ENCODE measurements around the gene HOXC11.

Gene HOXC11

GRCh38 chr12:53956914-53957536, 15.9 kb upstream of the HOXC11 start:
- DNase-seq (ENCODE audit: low read depth in 2 of 2, low spot score in 1 of 2), result no peak

DNA sequence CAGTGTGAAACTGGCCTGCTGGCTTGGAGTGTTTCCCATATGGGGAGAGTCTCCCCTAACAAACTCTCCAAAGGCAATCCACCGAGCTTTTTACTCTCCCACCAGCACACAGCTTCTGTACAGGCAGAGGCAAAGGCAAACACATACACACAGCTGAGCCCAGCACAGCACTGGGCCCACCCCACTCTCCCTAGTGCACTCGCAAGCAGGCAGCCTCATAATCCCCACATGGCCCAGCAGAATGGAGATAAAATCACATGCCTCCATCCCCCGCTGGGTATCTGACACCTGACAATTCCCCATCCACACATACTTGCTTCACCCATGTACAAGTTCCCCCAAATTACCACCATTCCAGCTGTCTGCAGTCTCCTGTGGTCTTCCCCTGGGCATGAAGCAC, 14.8 kb upstream of the HOXC11 start:
- no peak for DNase-seq (ENCODE audit: low read depth in 2 of 2, low spot score in 1 of 2)

GRCh38 chr12:53959314-53959713, 13.6 kb upstream of the HOXC11 start:
- DNase-seq (ENCODE audit: low read depth in 2 of 2, low spot score in 1 of 2), result no peak

DNA sequence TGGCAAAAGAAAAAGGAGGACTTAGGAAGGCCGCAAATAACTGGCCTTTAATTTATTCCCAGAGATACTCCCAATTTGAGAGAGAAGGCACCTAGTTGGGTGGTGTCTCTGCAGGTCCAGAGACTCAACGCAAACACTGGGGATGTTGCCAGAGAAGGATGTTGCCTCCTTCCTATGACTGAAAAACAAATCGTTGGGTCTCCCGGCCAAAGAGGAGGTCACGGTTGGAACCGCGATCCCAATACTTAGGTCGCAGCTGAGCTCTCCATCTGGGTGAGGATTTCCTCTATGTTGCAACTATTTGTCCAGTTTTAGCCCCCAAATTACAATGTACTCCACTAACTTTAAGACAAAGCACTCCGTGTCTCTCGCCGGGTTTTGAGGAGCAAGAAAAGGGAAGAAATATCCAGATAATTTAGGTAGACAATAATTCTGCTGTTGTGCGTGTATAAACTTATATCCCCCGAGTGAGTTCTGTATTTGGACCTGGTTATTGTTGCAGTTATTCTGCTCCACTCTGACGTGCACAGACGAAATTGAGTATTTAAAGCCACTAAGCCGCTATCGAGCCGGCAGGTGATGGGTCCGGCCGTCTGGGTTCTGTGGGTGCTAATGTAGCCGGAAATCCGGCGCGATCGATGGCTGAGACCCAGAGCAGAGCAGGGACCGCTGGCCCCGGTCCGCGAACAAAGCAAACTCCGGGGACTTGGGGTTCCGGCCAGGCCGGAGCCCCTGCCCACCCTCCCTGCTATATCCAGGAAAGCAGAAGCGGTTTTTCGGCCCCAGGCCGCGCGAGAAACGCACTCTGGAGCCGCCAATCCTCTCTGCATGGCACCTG, 12.5 kb upstream of the HOXC11 start:
- DNase-seq (ENCODE audit: low read depth in 2 of 2, low spot score in 1 of 2), result no peak

- no peak for DNase-seq (ENCODE audit: low read depth in 2 of 2, low spot score in 1 of 2)
Measured at GRCh38 chr12:53961025-53961761, 11.7 kb upstream of the HOXC11 start.

DNA sequence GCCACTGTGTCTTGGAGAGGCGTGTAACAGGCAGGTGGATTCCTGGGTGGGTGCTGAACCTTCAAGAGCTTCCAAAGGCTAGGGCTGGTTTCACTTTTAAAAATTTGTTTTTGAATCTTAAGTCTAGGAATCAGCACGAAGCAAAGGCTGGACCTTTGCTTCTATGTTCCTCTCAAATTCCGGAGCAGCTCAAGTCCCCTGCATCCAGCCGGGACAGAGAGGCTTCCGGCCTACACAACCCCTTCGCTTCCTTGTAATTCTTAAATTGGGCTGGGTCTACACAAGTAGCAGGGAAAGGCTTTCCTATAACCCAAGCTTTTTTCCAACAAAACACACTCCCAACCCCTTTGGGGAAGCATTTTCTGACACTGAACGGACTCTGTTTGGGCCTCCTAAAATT, 9.9 kb upstream of the HOXC11 start:
- no peak for DNase-seq (ENCODE audit: low read depth in 2 of 2, low spot score in 1 of 2)

DNA sequence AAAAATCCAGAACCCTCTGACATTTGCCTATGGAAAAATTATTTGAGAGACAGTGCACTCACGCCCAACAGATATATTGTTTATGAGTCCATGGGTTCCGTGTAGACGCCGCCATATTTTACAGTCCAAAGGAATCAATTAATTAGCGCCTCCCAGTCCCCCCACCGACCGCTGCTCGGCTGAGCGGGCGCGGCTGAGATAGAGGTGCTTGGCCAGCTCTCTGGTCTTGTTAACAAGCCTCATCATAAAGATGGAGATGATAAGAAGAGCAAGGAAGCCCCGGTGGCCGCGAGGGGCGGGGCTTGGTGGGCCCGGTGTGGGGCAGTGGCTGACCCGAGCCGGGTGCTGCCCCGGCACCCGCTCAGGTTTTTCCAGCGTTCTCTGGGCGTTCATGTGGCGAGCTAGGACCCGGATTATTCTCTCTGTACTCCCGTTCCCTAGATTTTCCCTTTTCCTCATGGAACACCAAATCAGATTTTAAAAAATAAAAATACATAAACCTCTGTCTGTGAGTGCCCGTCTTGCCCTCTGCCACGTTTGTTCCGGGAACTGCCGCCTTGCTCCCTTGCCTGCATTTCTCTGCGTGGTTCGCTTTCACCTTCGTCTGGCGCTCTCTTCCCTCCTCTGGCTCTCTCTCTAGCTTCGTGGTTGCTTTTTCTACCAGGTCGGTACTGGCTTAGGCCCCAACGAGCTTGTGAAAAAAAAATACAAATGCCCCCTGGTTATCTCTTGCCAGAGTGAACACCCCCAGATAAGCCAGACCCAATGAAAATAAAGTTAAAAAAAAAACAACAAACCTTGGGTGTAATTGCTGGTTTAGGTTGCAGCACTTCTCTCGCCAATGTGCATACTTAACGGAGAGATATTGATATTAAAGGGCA, 9.3 kb upstream of the HOXC11 start:
- DNase-seq (ENCODE audit: low read depth in 2 of 2, low spot score in 1 of 2), result no peak

GRCh38 chr12:53964315-53964713, 8.6 kb upstream of the HOXC11 start:
- no peak for DNase-seq (ENCODE audit: low read depth in 2 of 2, low spot score in 1 of 2)

DNA sequence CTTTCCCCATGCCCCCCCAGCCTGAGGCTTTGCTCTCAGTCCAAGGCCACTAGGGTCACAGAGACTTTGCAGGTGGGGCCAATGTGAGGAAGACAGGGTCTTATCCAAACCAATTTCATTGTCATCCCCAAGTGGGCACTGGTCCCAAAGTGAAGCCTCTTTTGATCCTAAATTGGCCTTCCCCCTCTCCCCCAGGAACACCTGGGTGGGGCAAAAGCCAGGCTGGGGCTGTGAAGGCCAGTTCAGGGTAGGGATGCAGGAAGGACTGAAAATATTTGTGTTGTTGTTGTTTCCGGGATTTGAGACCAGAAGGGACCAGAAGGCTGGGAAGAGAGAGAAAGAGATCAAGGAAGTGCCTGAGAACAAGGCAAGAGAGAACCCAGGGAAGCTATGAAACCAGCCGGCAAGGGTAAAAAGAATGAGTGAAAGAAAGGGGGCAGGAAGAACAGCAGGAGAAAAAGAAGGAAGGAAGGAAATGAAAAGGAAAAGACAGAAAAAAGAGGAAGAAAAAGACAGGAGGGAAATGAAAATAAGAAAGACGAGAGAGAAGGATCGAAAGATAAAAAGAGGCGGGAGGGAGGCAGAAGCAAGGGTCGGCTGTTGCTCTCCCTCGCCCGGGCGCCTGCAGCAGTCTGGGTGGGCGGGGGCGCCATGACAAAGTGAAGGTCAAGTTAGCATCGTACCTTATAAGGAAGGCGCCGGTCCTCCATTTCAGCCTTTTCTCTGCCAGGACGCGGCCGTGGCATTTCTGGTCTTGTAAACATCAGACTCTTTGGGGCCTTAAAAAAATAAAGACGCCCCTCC, 7.4 kb upstream of the HOXC11 start:
- no peak for DNase-seq (ENCODE audit: low read depth in 2 of 2, low spot score in 1 of 2)

- DNase-seq (ENCODE audit: low read depth in 2 of 2, low spot score in 1 of 2), result no peak
Measured at GRCh38 chr12:53966085-53966384, 6.9 kb upstream of the HOXC11 start.

DNA sequence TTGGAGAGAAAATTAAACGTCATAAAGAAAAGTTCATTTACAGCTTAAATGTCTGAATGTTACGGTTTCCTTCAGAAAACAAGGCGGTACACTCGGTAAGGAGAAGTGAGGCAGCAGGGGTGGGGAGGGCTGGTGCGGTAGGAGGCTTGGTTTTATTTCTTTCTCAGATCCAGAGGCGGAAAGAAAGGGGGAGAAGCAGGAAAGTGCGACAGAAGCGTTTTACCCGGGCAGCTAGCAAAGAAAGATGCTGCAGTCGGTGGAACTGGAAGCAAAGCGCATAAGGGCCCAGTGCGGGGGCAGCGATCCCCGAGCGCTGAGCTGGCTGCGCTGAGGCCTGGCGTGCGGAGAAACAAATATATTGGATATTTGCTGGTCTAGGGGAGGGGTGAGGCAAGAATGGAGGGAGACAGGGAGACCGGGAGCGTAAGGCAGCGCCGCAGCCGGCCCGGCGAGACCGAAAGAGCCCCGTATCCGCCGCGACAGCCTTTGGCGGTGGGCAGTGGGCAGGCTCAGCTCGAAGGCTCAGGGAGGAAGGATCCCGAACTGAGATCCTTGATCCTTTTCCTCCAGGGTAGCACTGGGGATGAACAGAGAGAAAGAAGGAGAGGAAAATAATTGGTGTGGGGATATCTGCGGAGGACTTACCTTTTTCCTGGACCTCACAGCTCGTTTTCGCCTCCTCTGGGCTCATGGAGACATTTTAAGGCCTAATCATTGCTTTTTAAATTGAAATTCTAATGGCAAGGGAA, 6.4 kb upstream of the HOXC11 start:
- no peak for DNase-seq (ENCODE audit: low read depth in 2 of 2, low spot score in 1 of 2)

- no peak for DNase-seq (ENCODE audit: low read depth in 2 of 2, low spot score in 1 of 2)
Measured at GRCh38 chr12:53967421-53967925, 5.5 kb upstream of the HOXC11 start.

- no peak for DNase-seq (ENCODE audit: low read depth in 2 of 2, low spot score in 1 of 2)
Measured at GRCh38 chr12:53968214-53969127, 4.5 kb upstream of the HOXC11 start.

DNA sequence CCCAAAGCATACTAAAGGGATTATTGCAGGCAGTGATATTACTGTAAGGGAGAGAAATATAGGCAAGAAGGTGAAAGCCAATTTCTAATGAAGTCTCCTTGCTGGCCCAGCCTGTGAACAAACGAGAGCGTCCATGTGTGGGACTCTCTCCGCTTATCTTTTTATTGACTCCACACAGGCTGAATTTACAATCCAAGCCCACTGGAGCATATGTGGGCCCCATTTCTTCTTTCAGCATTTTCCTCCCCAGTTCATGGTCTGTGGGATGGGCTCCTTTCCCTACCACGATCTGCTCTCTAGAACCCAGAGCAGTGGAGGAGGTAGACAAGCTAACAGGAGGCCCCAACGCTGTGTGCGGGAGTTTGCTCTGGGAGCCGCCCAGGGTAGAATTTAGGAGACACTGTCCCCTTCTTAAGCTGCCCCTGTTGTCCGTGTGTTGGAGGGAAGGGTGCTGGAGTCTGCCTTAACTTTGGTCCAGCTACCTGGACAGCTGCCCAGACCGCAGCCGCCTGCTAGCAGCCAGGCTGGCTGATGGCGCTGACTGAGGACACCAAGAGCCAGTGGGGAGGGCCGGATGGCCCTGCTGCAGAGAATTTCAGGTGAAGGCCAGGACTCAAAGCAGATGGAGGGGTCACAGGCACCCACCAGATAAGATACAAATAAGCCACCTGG, 3.2 kb upstream of the HOXC11 start:
- DNase-seq (ENCODE audit: low read depth in 2 of 2, low spot score in 1 of 2), result no peak

DNA sequence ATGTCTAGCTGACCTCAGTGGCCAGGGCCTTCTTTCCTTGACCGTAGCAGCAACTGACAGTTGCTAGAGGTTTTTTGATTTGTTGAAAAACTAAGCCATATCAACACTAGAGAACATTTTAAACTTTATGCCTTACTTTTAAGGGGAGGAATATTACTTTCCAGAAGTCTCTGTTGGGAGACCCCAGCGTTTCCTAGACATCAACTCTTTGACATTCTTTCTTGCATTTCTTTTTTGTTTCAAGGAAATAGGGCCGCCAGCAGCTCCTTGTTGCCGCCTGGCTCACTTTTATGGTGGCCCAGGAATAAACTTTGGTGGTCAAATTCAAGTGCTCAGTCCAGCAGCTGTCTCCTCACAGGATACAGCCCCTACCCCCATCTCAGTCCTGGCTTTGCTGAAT, 2.5 kb upstream of the HOXC11 start:
- DNase-seq (ENCODE audit: low read depth in 2 of 2, low spot score in 1 of 2), result no peak

DNA sequence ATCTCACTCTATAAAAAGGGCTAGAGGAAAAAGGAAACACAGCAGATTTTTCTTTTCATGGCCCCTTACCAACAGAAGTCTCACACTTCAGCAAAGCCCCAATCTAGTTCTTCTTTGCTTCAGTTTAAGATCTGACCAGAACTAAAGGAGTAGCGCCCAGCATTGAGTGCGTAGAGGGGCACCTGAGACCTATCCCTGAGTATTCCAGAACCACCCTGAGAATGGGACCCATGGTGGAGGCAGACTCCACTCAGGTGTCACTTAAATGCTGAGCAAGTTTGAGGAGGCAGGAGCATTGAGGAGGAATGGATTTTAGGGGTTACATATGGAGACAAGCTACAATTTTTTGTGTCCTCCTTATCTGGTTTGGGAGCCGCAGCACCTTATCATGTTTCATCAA, 1.8 kb upstream of the HOXC11 start:
- no peak for DNase-seq (ENCODE audit: low read depth in 2 of 2, low spot score in 1 of 2)

DNA sequence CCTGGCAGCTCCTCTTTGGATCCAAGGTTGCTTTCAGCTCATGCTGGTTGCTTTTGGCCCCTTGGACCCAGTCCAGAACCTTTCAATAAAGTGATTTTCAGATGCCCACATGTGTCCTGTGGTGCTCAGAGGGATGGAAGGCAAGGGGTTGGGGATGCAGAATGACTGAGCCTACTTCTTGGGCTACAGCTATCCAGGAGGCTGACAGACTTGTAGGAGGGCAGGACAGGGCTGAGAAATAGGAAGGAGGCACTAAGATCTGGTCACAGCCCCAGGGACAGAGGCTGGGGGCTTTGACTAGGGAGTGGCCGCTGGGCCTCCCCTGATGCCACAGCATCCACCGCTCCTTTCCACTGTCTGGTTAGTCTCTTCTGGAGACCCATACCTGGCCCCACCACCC, 1.2 kb upstream of the HOXC11 start:
- DNase-seq (ENCODE audit: low read depth in 2 of 2, low spot score in 1 of 2), result no peak

DNA sequence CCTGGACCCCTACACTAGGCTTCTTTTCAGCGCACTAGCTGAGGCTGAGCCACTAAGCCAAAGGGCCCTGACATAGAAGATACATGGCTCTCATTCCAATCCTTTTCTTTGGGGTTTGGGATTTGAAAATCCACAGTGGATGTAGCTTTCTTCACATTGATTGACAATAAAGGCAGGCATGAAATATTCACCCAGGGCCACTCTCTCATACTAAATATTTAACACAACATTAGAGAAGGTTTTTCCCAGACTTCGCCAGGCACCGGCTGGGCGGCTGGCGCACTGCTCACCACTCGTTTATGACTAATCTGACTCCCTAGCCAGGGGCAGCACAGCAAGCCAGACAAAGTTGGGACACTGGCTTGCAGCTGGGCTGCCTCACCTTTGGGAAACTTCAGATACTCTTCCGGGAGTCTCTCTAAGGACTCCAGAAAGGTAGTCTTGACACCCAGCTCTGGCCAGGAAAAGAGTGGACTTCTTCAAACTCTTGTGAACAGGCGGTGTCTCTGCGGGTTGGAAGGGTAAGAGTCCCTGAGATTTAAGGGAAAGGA, 699 bp upstream of the HOXC11 start:
- DNase-seq (ENCODE audit: low read depth in 2 of 2, low spot score in 1 of 2), result no peak

Data from stimulated activated CD8-positive, alpha-beta memory T cell treated with anti-CD3 and anti-CD28 coated beads, Interleukin-4, amount 100 ng/mL, for 4 hours (primary cell).